Lower leg skin (tissue), 3 donors: ENCODE measurements around the gene LCE4A.

Experiments used
- CTCF ChIP-seq, 3 donors: fragments of 450-650 bp; IDR thresholded peaks; one replicate each; pipeline ENCODE4 v1.5.1; 2016; ENCODE audit warnings: antibody characterized with exemption in 3 of 3, mild to moderate bottlenecking in 3 of 3, moderate library complexity in 2 of 3
- POLR2A ChIP-seq, 2 donors: fragments of 450-650 bp; IDR thresholded peaks; one replicate each; pipeline ENCODE4 v1.6.1; 2016 to 2017; ENCODE audit warnings: antibody characterized with exemption in 2 of 2, mild to moderate bottlenecking in 1 of 2, moderate library complexity in 1 of 2

- TF ChIP-seq POLR2A (IDR thresholded peaks at IDR 0.05) (no peak), CTCF (IDR thresholded peaks at IDR 0.05) (no peak)
Measured at GRCh38 chr1:152756872-152757271, 48.9 kb downstream of the LCE4A start.
